HepG2 (cell line): ENCODE data around the gene ATP9A. TPM values are rescaled to one million over a fixed set of nuclear protein-coding genes. Genes with fewer than 3 reads are reported as not detected.

ENCODE experiments used
- CREB1 ChIP-seq, 2 experiments: fragments of 450-650 bp in 1 of 2; IDR thresholded peaks; 2 replicates each; pipeline ENCODE4 v1.6.1; 2016 to 2017; ENCODE audit warnings: control low read depth in 1 of 2, mild to moderate bottlenecking in 1 of 2, missing compliant biosample characterization in 1 of 2, missing genetic modification characterization in 1 of 2
- ELF3 ChIP-seq: IDR thresholded peaks from 2 replicates; pipeline ENCODE4 v1.6.1; 2016; ENCODE audit warnings: missing genetic modification reagents, missing compliant biosample characterization
- JDP2 ChIP-seq: sonication (generic); formaldehyde crosslinking; IDR thresholded peaks from 2 replicates; pipeline ENCODE4 v1.8.1; 2022; ENCODE audit warnings: missing genetic modification reagents, borderline replicate concordance
- KAT7 ChIP-seq: IDR thresholded peaks from 2 replicates; pipeline ENCODE4 v1.6.1; 2018; ENCODE audit warnings: borderline replicate concordance, missing compliant biosample characterization
- KDM5A ChIP-seq: fragments of 200-600 bp; sonication (generic); IDR thresholded peaks from 2 replicates; pipeline ENCODE4 v1.7.0; 2018; ENCODE audit warnings: antibody characterized with exemption, mild to moderate bottlenecking, low read length, borderline replicate concordance
- REPIN1 ChIP-seq: sonication (generic); formaldehyde crosslinking; IDR thresholded peaks from 2 replicates; pipeline ENCODE4 v1.8.0; 2022; ENCODE audit warnings: missing genetic modification reagents, low read depth, mild to moderate bottlenecking, borderline replicate concordance
- RNF219 ChIP-seq: sonication (generic); formaldehyde crosslinking; IDR thresholded peaks from 2 replicates; pipeline ENCODE4 v1.5.0; 2020; ENCODE audit warnings: mild to moderate bottlenecking, missing genetic modification reagents
- SMC3 ChIP-seq: IDR thresholded peaks from 2 replicates; pipeline ENCODE4 v1.6.1; 2011; ENCODE audit warnings: low read length, improper control_type of control experiment
- SYNCRIP ChIP-seq: fragments of 200-400 bp; formaldehyde crosslinking; IDR thresholded peaks from 2 replicates; pipeline ENCODE4 v1.6.1; 2018; ENCODE audit warnings: mild to moderate bottlenecking, low read depth, low read length; ENCODE audit not compliant: insufficient read depth
- TOPORS ChIP-seq: sonication (generic); formaldehyde crosslinking; IDR thresholded peaks from 2 replicates; pipeline ENCODE4 v1.8.0; 2023; ENCODE audit warnings: mild to moderate bottlenecking, missing genetic modification reagents
- ZBTB7A ChIP-seq: sonication (generic); formaldehyde crosslinking; IDR thresholded peaks from 2 replicates; pipeline ENCODE4 v1.8.0; 2022; ENCODE audit warnings: mild to moderate bottlenecking, missing genetic modification reagents
- ZBTB7B ChIP-seq: sonication (generic); formaldehyde crosslinking; IDR thresholded peaks from 2 replicates; pipeline ENCODE4 v1.4.0; 2020; ENCODE audit warnings: missing genetic modification reagents
- ZNF160 ChIP-seq: sonication (generic); formaldehyde crosslinking; IDR thresholded peaks from 2 replicates; pipeline ENCODE4 v1.8.0; 2022; ENCODE audit warnings: mild to moderate bottlenecking, inconsistent platforms, missing genetic modification reagents
- ZNF318 ChIP-seq: sonication (generic); formaldehyde crosslinking; IDR thresholded peaks from 2 replicates; pipeline ENCODE4 v1.4.0; 2020; ENCODE audit warnings: mild to moderate bottlenecking, missing genetic modification reagents
- ZNF367 ChIP-seq: sonication (generic); formaldehyde crosslinking; IDR thresholded peaks from 2 replicates; pipeline ENCODE4 v1.4.0; 2020; ENCODE audit warnings: missing genetic modification reagents, borderline replicate concordance
- ZNF569 ChIP-seq: sonication (generic); formaldehyde crosslinking; IDR thresholded peaks from 2 replicates; pipeline ENCODE4 v1.5.0; 2020; ENCODE audit warnings: mild to moderate bottlenecking, missing genetic modification reagents, moderate library complexity, borderline replicate concordance
- ZNF577 ChIP-seq: sonication (generic); formaldehyde crosslinking; IDR thresholded peaks from 2 replicates; pipeline ENCODE4 v1.4.0; 2020; ENCODE audit warnings: mild to moderate bottlenecking, low read depth, missing genetic modification reagents, borderline replicate concordance
- ZNF660 ChIP-seq: sonication (generic); formaldehyde crosslinking; IDR thresholded peaks from 2 replicates; pipeline ENCODE4 v1.5.1; 2020; ENCODE audit warnings: mild to moderate bottlenecking, low read depth, missing genetic modification reagents, borderline replicate concordance
- ZNF772 ChIP-seq: sonication (generic); formaldehyde crosslinking; IDR thresholded peaks from 2 replicates; pipeline ENCODE4 v1.5.0; 2020; ENCODE audit warnings: mild to moderate bottlenecking, missing genetic modification reagents
- ZSCAN20 ChIP-seq: sonication (generic); formaldehyde crosslinking; IDR thresholded peaks from 2 replicates; pipeline ENCODE4 v1.4.0; 2020; ENCODE audit warnings: missing genetic modification reagents, mild to moderate bottlenecking, borderline replicate concordance
- polyA plus RNA-seq, 8 experiments: library from polyadenylated mRNA; depleted of rRNA in 3 of 8; stranded (reverse) in 7 of 8; unstranded in 1 of 8; fragments of >200 nt; fragmentation: Illumina TruSeq in 4 of 8; extraction: Trizol in 4 of 8; gene quantifications; 2 replicates each; pipeline versions ENCODE4 v1.2.1 to v1.2.3, GENCODE V29; 2011 to 2016; ENCODE audit warnings: low read depth in 4 of 8, missing spikeins in 1 of 8, mixed read lengths in 1 of 8; ENCODE audit not compliant: insufficient read depth in 1 of 8
- total RNA-seq, 5 experiments: library from RNA; depleted of rRNA; stranded (reverse); fragments of >200 nt; fragmentation: Illumina TruSeq; extraction: Trizol; gene quantifications; 2 replicates each; pipeline ENCODE4 v1.2.3, GENCODE V29; 2016; ENCODE audit warnings: low read depth in 1 of 5

The ATP9A gene
- total and polyA plus RNA-seq, 2 of the 13 experiments (the other 11 are each of a cell fraction or from before 2014, with no cell fraction given) = 11.8 to 18.5 TPM

- no peak for TF ChIP-seq KAT7 (CRISPR knock-in tag)
- no peak for TF ChIP-seq ZNF772 (CRISPR knock-in tag)
- TF ChIP-seq REPIN1 (CRISPR knock-in tag) = no peak
- TF ChIP-seq ZSCAN20 (CRISPR knock-in tag) = no peak
- peak; percentile 88 for TF ChIP-seq SMC3
- no peak for TF ChIP-seq KDM5A
- TF ChIP-seq ZBTB7B = 0 out of 2 replicates have a peak, but pooled peaks have one; percentile 36
- TF ChIP-seq ZNF318 (CRISPR knock-in tag) = no peak
- TF ChIP-seq SYNCRIP = no peak
- TF ChIP-seq TOPORS (CRISPR knock-in tag) = no peak
- no peak for TF ChIP-seq ZNF577 (CRISPR knock-in tag)
- TF ChIP-seq JDP2 = no peak
- TF ChIP-seq ZNF160 (CRISPR knock-in tag) = no peak
- TF ChIP-seq ZNF569 (CRISPR knock-in tag) = no peak
- TF ChIP-seq ZNF660 (CRISPR knock-in tag) = no peak
- no peak for TF ChIP-seq CREB1 (IDR thresholded peaks at IDR 0.05)
- TF ChIP-seq CREB1 (CRISPR knock-in tag; IDR thresholded peaks at IDR 0.05) = no peak
- TF ChIP-seq ELF3 (CRISPR knock-in tag) = no peak
- no peak for TF ChIP-seq ZBTB7A (CRISPR knock-in tag)
- TF ChIP-seq ZNF367 = no peak
- no peak for TF ChIP-seq RNF219 (CRISPR knock-in tag)
These were observed 143.9 kb downstream of the ATP9A start (continued) for GRCh38 chr20:51624157-51624731.
